K562 (cell line): ENCODE measurements around the gene EN2.

ENCODE experiments used
- ARID2 ChIP-seq: fragments of 450-650 bp; IDR thresholded peaks from 2 replicates; pipeline ENCODE4 v1.6.1; 2017; ENCODE audit warnings: antibody characterized with exemption, mild to moderate bottlenecking
- BCL6 ChIP-seq: fragments of 250-450 bp; sonication (Bioruptor Pico); IDR thresholded peaks from 2 replicates; pipeline ENCODE4 v1.4.0; 2020
- CHD2 ChIP-seq: IDR thresholded peaks from 2 replicates; pipeline ENCODE4 v1.6.1; 2011; ENCODE audit warnings: low read depth, low read length
- CREM ChIP-seq: IDR thresholded peaks from 2 replicates; pipeline ENCODE4 v1.6.1; 2014; ENCODE audit warnings: antibody characterized with exemption, low read depth
- KAT2B ChIP-seq: IDR thresholded peaks from one replicate; pipeline ENCODE4 v1.6.1; 2012; ENCODE audit warnings: low read depth, mild to moderate bottlenecking, control low read depth, inconsistent platforms, low read length, moderate library complexity
- MAZ ChIP-seq, 2 experiments: fragments of 450-650 bp in 1 of 2; sonication (generic) in 1 of 2; formaldehyde crosslinking; IDR thresholded peaks in 1 of 2; conservative IDR thresholded peaks in 1 of 2; 2 replicates each; pipeline versions ENCODE4 v1.4.0 to v1.5.0; 2020; ENCODE audit warnings: mild to moderate bottlenecking in 1 of 2, missing genetic modification reagents in 1 of 2
- PRMT5 ChIP-seq: sonication (generic); formaldehyde crosslinking; IDR thresholded peaks from 2 replicates; pipeline ENCODE4 v1.5.0; 2020; ENCODE audit warnings: missing genetic modification reagents
- SP1 ChIP-seq: sonication (generic); formaldehyde crosslinking; IDR thresholded peaks from 2 replicates; pipeline ENCODE4 v1.8.1; 2022; ENCODE audit warnings: mild to moderate bottlenecking, missing genetic modification reagents
- U2AF1 ChIP-seq: fragments of 200-400 bp; formaldehyde crosslinking; optimal IDR thresholded peaks from 2 replicates; pipeline ENCODE3; 2017; ENCODE audit warnings: mild to moderate bottlenecking, low read depth, low read length, moderate library complexity
- ZBTB49 ChIP-seq: sonication (generic); formaldehyde crosslinking; IDR thresholded peaks from 2 replicates; pipeline ENCODE4 v1.8.0; 2022; ENCODE audit warnings: missing genetic modification reagents, mild to moderate bottlenecking, borderline replicate concordance
- TF ChIP-seq, protein P1 (sequence below), 2 experiments: fragments of 450-650 bp in 1 of 2; sonication (generic) in 1 of 2; formaldehyde crosslinking; conservative IDR thresholded peaks; 2 replicates each; pipeline versions ENCODE4 v1.4.0 to v1.8.1; 2020 to 2022; ENCODE audit warnings: mild to moderate bottlenecking in 1 of 2, missing genetic modification reagents in 1 of 2

DNA sequence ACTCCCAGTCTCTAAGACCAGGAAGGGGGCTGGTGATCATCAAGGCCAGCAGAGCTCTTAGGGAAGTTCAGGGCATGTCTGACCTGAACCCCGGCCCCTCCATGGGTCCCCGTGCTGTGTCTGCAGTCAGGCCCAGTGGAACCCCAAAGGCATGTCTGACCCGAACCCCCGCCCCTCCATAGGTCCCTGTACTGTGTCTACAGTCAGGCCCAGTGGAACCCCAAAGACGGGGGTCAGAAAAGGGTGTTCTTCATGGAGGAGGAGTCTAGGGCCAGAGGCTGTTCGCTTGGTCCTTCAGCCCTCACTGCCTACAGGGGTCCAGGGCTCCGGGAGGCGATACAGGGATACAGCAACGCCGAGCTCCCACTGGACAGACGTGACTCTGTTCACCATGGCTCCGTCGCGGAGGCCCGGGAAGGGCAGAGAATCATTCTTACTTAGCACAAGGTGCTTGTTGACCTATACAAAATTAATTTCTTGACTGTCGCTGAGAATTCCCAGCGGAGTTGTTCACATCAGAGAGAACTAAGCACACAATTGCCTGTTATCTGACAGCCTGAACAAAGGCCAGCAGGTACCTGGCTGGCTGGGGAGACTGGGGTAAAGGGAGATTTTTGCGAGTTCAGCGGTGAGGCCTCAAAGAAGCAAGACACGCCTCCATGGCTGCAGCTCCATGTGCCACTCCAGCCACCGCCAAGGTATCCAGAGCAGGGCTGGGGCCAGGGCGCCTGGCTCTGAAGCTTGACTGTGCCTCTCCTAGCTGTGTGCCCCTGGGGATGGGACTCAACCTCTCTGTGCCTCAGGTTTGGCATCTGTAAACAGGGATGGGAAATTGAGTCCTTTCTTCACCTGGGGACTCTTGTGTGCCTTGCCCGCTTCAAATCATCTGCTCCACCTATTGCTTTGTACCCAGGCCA, 26.8 kb downstream of the EN2 start:
- TF ChIP-seq CHD2 (no peak), PRMT5 (CRISPR knock-in tag) (no peak), ARID2 (no peak), ZBTB49 (no peak), BCL6 (CRISPR knock-in tag) (no peak), KAT2B (no peak), MAZ (CRISPR knock-in tag; conservative IDR thresholded peaks at IDR 0.05 in 1 of 2, IDR thresholded peaks at IDR 0.05 in 1 of 2) (no peak), CREM (no peak), U2AF1 (no peak), SP1 (CRISPR knock-in tag) (no peak)
- TF ChIP-seq, protein P1, sequence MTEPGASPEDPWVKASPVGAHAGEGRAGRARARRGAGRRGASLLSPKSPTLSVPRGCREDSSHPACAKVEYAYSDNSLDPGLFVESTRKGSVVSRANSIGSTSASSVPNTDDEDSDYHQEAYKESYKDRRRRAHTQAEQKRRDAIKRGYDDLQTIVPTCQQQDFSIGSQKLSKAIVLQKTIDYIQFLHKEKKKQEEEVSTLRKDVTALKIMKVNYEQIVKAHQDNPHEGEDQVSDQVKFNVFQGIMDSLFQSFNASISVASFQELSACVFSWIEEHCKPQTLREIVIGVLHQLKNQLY (CRISPR knock-in tag; conservative IDR thresholded peaks at IDR 0.05): no peak
